Activated naive CD4-positive, alpha-beta T cell treated with anti-CD3 and anti-CD28 coated beads, Interleukin-2, amount 10 ng/mL, durations not matched to agents 7 days and 5 days (primary cell): Measurements from ENCODE around the gene MLST8.

Source experiments
- CTCF ChIA-PET: fragments of 350-600 bp; sonication (Branson Sonifier 250); formaldehyde crosslinking; loops from one replicate; lab custom pipeline; 2021; ENCODE audit warnings: antibody characterized with exemption; lab: Charles Lee
- DNase-seq: peaks from one replicate; pipeline ENCODE4 v3.0.0-alpha.2; 2020
- H3K27ac Mint-ChIP-seq: one replicate; pipeline ENCODE4 v1.8.0; 2021; ENCODE audit warnings: mild to moderate bottlenecking, moderate library complexity, mixed read lengths
- H3K27me3 Mint-ChIP-seq: one replicate; pipeline ENCODE4 v1.8.0; 2021; ENCODE audit warnings: mild to moderate bottlenecking, mixed read lengths
- H3K36me3 Mint-ChIP-seq: one replicate; pipeline ENCODE4 v1.8.0; 2021; ENCODE audit warnings: mixed read lengths
- H3K4me1 Mint-ChIP-seq: one replicate; pipeline ENCODE4 v1.8.0; 2021; ENCODE audit warnings: mixed read lengths
- H3K4me3 Mint-ChIP-seq: one replicate; pipeline ENCODE4 v1.8.0; 2021; ENCODE audit warnings: mild to moderate bottlenecking, moderate library complexity, mixed read lengths
- H3K9me3 Mint-ChIP-seq: one replicate; pipeline ENCODE4 v1.8.0; 2021; ENCODE audit warnings: mixed read lengths

The MLST8 gene

GRCh38 chr16:2212362-2213324 is 7.4 kb downstream of the MLST8 start:
- Mint-ChIP-seq H3K36me3 (peaks cover 7% of the 10 kb centered on the region), H3K27ac (peak overlapping the region; percentile 85), H3K27me3 (no peaks in the 10 kb centered on the region), H3K9me3 (no peaks in the 10 kb centered on the region), H3K4me3 (peak overlapping the region; percentile 76), H3K4me1 (peaks cover 33% of the 10 kb centered on the region)
- CTCF ChIA-PET, result no interaction called here
- no peak for DNase-seq

GRCh38 chr16:2213817-2214718 is 8.8 kb downstream of the MLST8 start:
- Mint-ChIP-seq H3K27me3 (no peaks in the 10 kb centered on the region), H3K9me3 (no peaks in the 10 kb centered on the region), H3K27ac (peak overlapping the region; percentile 85), H3K4me1 (peaks cover 29% of the 10 kb centered on the region), H3K36me3 (peaks cover 5% of the 10 kb centered on the region), H3K4me3 (peak overlapping the region; percentile 76)
- CTCF ChIA-PET, result interaction anchor here (1.0 kb wide), 1 partner anchor 19 kb away, joined by 3 read pairs; no protein-coding TSS in a partner anchor
- peak; percentile 45 for DNase-seq

GRCh38 chr16:2214719-2214968 is 9.4 kb downstream of the MLST8 start, which contains the start of gene PGP:
PGP (minus strand) TSS chr16:2214840; CDS start chr16:2214777, 63 bp downstream.
- peaks cover 5% of the 10 kb centered on the region for H3K36me3 Mint-ChIP-seq
- H3K4me3 Mint-ChIP-seq, result peak within 1 kb of the TSS; percentile 80
- CTCF ChIA-PET, result interaction anchor here (1.0 to 1.5 kb wide), 2 partner anchors 20 to 37 kb away, joined by 3 to 5 read pairs; partner anchors contain the start of gene ECI1
- no peaks in the 10 kb centered on the region for H3K27me3 Mint-ChIP-seq
- no peaks in the 10 kb centered on the region for H3K9me3 Mint-ChIP-seq
- H3K4me1 Mint-ChIP-seq, result peaks cover 29% of the 10 kb centered on the region
- no peak for DNase-seq
- H3K27ac Mint-ChIP-seq, result peak within 1 kb of the TSS; percentile 89

- Mint-ChIP-seq H3K4me1 (peaks cover 29% of the 10 kb centered on the region), H3K27me3 (no peaks in the 10 kb centered on the region), H3K27ac (peak overlapping the region; percentile 76), H3K4me3 (peak overlapping the region; percentile 80), H3K9me3 (no peaks in the 10 kb centered on the region), H3K36me3 (peaks cover 5% of the 10 kb centered on the region)
- DNase-seq, result no peak
- CTCF ChIA-PET, result interaction anchor here (1.5 kb wide), 1 partner anchor 36 kb away, joined by 5 read pairs; the partner anchor contains the start of gene ECI1
Observed at GRCh38 chr16:2216330-2216729, 11.1 kb downstream of the MLST8 start.

GRCh38 chr16:2223221-2223941 is 18.1 kb downstream of the MLST8 start, which contains the start of gene E4F1:
E4F1 (plus strand) TSS chr16:2223591; CDS start chr16:2223614, 23 bp downstream.
- CTCF ChIA-PET, result no interaction called here
- no peaks in the 10 kb centered on the region for H3K36me3 Mint-ChIP-seq
- peaks cover 25% of the 10 kb centered on the region for H3K4me1 Mint-ChIP-seq
- no peaks in the 10 kb centered on the region for H3K9me3 Mint-ChIP-seq
- DNase-seq, result peak; percentile 100
- H3K27ac Mint-ChIP-seq, result peak within 1 kb of the TSS; percentile 88
- H3K4me3 Mint-ChIP-seq, result peak within 1 kb of the TSS; percentile 83
- no peaks in the 10 kb centered on the region for H3K27me3 Mint-ChIP-seq

GRCh38 chr16:2223942-2224486 is 18.8 kb downstream of the MLST8 start:
- peak overlapping the region; percentile 83 for H3K4me3 Mint-ChIP-seq
- no peaks in the 10 kb centered on the region for H3K9me3 Mint-ChIP-seq
- no peaks in the 10 kb centered on the region for H3K36me3 Mint-ChIP-seq
- no peaks in the 10 kb centered on the region for H3K27me3 Mint-ChIP-seq
- peak overlapping the region; percentile 83 for H3K27ac Mint-ChIP-seq
- DNase-seq, result peak; percentile 51
- peaks cover 25% of the 10 kb centered on the region for H3K4me1 Mint-ChIP-seq
- CTCF ChIA-PET, result no interaction called here

GRCh38 chr16:2226245-2226793 is 21.1 kb downstream of the MLST8 start:
- Mint-ChIP-seq H3K27me3 (no peaks in the 10 kb centered on the region), H3K9me3 (no peaks in the 10 kb centered on the region), H3K4me3 (peak overlapping the region; percentile 21), H3K4me1 (peaks cover 25% of the 10 kb centered on the region), H3K36me3 (peaks cover 3% of the 10 kb centered on the region), H3K27ac (peak overlapping the region; percentile 55)
- no peak for DNase-seq
- CTCF ChIA-PET, result interaction anchor here (0.9 to 1.1 kb wide), 2 partner anchors 26 to 239 kb away, joined by 3 to 6 read pairs; no protein-coding TSS in a partner anchor

- Mint-ChIP-seq H3K9me3 (no peaks in the 10 kb centered on the region), H3K27me3 (no peaks in the 10 kb centered on the region), H3K4me1 (peaks cover 25% of the 10 kb centered on the region), H3K4me3 (no peak overlapping the region), H3K27ac (no peak overlapping the region), H3K36me3 (peaks cover 4% of the 10 kb centered on the region)
- CTCF ChIA-PET, result interaction anchor here (0.9 kb wide), 1 partner anchor 25 kb away, joined by 3 read pairs; no protein-coding TSS in a partner anchor
- DNase-seq, result no peak
Observed at GRCh38 chr16:2226918-2227317, 21.7 kb downstream of the MLST8 start.

GRCh38 chr16:2228161-2228824 is 23.0 kb downstream of the MLST8 start:
- H3K27ac Mint-ChIP-seq, result no peak overlapping the region
- CTCF ChIA-PET, result no interaction called here
- H3K4me1 Mint-ChIP-seq, result peaks cover 21% of the 10 kb centered on the region
- no peaks in the 10 kb centered on the region for H3K9me3 Mint-ChIP-seq
- no peak overlapping the region for H3K4me3 Mint-ChIP-seq
- H3K36me3 Mint-ChIP-seq, result peaks cover 5% of the 10 kb centered on the region
- no peaks in the 10 kb centered on the region for H3K27me3 Mint-ChIP-seq
- no peak for DNase-seq

GRCh38 chr16:2229091-2229490 is 23.8 kb downstream of the MLST8 start:
- DNase-seq, result no peak
- no peak overlapping the region for H3K4me3 Mint-ChIP-seq
- CTCF ChIA-PET, result no interaction called here
- peaks cover 19% of the 10 kb centered on the region for H3K4me1 Mint-ChIP-seq
- peaks cover 5% of the 10 kb centered on the region for H3K36me3 Mint-ChIP-seq
- no peaks in the 10 kb centered on the region for H3K9me3 Mint-ChIP-seq
- H3K27ac Mint-ChIP-seq, result no peak overlapping the region
- no peaks in the 10 kb centered on the region for H3K27me3 Mint-ChIP-seq

- CTCF ChIA-PET, result no interaction called here
- Mint-ChIP-seq H3K27me3 (no peaks in the 10 kb centered on the region), H3K27ac (no peak overlapping the region), H3K4me3 (no peak overlapping the region), H3K36me3 (peaks cover 5% of the 10 kb centered on the region), H3K9me3 (no peaks in the 10 kb centered on the region), H3K4me1 (peaks cover 13% of the 10 kb centered on the region)
- DNase-seq, result no peak
Observed at GRCh38 chr16:2229632-2230250, 24.5 kb downstream of the MLST8 start.

GRCh38 chr16:2230376-2230775 is 25.1 kb downstream of the MLST8 start:
- DNase-seq, result no peak
- Mint-ChIP-seq H3K27me3 (peaks cover 6% of the 10 kb centered on the region), H3K36me3 (peaks cover 10% of the 10 kb centered on the region), H3K4me3 (no peak overlapping the region), H3K4me1 (peaks cover 9% of the 10 kb centered on the region), H3K9me3 (no peaks in the 10 kb centered on the region), H3K27ac (no peak overlapping the region)
- CTCF ChIA-PET, result no interaction called here
